HG02852 (cell line): ENCODE data around the gene SUPT4H1.

Experiments
- ATAC-seq: cut with Tn5 transposase; IDR thresholded peaks from one replicate; pipeline ENCODE4 v1.9.1; 2021; ENCODE audit warnings: mild to moderate bottlenecking, moderate library complexity; ENCODE audit not compliant: unreplicated experiment

The SUPT4H1 gene

DNA sequence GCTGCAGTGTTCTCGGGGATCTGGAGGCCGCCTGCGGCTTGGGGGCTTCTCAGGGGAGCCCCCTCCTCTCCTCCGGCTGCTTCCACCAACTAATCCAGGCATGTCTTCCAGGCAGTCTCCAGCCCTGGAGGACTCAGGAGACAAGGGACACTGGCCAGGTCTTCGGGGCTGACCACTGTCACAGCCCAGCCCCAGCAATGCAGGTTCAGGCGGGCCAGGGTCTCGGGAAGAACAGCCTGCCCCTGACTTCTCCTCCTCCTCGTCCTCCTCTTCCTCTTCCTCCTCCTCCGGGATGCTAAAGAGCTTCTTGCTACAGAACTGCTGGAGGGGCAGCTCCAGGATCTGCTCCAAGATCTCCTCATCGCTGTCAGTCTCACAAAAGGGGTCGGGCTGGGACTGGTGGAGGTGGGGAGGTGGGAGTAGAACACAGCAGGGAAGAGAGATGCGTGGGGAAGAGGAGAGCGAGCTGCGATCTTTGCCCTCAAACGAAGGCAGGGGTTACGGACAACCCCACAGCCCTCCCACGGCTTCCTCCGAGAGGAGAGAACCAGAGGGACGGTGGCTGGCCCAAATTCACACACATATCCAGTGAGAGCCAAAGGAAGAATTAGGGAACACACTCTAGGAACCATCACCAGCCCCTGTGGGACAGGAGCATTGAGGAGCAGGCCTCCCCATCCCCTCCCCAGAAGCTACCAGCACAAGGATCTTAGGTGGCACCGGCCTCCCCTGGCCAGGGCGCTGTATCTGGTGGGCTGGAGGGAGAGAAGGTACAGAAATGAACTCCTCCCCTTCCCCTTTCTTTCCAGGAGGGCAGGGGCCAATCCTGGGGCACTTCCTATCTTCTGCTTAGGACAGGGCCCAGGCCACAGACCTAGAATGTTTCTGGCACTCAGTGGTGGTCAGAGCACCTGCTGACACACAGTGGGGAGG is 42.8 kb downstream of the SUPT4H1 start:
- ATAC-seq: no peak

DNA sequence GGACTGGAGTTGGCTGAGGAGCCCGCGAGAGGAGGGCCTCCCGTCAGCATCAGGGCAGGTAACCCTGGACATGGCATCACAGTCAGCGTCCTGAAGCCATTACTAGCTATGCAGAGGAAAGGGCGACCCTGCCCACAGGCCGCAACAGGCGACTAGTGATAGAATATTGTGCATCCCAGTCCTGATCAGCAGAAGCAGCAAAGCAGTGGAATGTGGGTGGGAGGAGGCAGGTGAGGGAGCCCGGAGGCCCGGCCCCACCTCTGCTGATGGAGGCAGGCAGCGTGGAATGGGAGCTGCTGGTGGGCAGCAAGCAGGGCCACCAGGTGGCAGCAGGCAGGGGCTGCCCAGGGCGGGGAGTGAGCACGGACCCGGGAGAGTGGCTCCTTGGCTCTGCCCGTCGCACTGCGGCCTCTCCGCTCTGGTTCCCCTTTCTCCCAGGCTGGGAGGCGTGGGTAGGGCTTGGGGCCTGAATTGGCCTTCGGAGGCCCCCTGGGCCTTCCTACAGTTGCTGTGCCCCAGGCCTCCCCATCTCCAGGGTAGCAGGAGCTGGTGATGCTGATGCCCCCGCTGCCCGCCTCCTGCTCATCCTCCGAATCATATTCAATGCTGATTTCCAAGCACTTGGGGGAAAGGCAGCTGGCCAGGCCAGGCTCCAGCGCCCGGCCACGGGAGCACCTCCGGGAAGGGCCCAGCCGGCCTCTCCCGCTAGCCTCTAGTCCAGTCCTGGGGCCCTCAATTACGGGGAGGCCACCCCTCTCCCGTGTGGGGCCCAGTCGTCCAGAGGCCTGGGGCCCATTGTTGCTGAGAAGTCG is 43.6 kb downstream of the SUPT4H1 start:
- ATAC-seq: no peak

DNA sequence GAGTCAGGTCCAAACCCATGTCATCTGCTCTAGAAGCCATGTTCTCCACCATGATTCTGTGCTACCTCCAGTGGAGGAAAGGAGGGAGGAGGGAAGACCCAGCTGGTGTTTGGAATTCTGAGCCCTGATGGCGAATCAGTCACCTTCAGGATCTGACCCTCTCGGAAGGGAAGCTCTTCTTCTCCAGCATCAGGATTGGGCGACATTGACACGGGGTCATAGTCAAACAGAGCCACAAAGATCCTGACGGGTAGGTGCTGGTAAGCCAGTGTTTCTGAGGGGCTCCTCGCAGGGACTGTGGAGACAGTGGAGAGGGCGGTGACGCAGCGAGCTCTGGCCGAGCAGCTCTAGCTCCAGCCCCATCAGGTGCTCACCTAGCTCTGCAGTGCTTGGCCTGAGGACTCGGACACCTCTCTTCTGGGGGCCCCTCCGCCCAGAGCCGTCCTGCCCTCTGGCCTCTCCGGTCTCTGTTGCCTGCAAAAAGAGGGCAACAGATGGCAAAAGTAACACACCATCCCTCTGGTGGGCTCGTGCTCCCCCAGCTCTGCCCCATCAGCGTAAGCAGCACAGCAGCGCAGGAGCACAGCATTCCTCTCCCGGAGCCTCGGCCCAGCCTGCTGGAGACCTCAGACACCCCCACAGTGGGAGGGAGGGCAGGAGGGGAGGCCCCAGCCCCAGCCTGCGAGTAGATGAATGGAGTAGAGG is 44.4 kb downstream of the SUPT4H1 start:
- no peak for ATAC-seq

DNA sequence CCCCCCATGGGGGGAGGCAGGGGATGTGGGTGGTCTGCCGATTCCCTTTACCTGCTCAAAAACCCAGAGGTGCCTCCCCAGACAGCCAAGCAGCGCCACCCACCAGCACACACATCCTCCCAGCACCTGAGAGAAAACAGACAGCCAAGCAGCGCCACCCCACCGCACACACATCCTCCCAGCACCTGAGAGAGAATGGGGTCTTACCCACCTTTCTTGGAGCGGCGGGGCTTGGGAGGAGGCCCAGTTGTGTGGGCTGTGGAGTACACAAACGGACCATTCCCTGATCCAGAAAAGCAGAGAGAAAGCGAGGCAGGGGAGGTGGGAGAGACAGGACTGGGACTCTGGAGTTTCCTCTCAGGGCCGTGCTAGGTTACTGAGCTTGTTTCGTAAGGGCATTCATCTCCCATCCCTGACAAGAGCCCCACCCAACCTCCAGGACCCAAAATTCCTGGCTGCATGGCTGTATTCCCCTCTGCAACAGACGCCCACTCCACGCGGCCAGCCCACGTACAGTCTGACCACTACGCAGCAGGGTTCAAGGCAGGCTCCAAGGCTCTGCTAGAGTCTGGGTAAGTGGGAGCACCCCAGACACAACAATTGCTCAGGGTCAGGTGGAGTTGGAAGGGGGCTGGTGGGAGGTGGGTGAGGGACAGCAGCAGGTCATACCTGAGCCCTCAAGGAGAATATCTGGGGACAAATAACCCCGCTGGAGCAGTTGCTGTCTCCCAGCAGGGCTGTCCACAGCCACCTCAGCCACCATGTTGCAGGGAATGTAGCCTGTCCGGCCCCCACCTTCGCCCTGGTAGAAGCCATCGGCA is 45.7 kb downstream of the SUPT4H1 start:
- ATAC-seq: no peak

DNA sequence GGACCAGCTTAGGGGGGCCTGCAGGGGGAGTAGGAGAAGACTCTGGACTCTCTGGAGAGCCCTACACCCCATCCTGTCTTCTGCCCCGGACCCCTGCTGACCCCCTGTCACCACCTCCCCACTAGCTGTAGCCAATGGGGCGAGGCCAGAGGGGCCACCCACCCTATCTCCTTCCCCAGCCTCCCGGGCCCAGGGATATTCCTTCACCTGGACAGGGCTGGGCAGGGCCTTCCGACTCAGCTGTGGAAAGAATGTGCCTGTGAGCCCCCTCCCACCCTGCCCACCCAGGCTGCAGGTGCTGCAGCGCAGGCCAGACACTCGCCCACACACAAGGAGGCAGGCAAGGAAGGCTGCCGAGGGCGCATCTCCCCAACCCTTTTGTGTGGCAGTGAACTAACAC is 46.4 kb downstream of the SUPT4H1 start:
- ATAC-seq: no peak

DNA sequence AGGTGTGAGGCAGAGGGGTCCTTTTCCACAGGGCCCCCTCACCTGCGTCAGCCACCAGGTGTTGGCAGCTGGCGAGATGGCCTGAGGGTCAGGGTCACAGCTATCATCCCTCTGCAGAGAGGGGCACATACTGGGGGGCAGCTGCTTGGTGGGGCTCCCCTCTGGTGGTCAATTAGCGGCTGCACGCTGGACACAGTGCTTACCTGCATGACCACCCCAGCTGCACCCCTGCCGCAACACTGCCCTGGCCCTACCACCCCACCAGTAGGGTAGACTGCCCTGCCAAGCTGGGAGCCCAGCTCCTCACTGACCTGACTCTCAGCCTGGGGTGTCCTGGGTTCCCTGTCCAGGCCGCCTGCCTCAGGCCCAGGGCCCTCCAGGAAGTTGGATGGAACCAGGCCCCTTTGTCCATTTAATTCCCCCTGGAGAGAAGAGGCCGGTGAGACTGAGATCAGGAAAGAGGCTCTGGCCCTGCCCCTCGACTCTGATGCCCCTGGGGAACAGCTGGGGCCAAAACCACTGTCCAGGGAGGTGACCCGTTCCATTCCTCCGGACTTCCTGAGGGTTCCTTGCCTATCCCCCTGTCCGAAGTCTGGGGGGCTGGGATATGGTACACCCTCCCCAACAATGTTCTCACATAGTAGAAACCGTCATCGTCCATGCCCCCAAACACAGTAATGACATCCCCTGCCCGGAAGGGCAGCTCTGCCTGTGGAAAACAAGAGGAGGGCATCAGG is 47.1 kb downstream of the SUPT4H1 start:
- ATAC-seq: no peak

DNA sequence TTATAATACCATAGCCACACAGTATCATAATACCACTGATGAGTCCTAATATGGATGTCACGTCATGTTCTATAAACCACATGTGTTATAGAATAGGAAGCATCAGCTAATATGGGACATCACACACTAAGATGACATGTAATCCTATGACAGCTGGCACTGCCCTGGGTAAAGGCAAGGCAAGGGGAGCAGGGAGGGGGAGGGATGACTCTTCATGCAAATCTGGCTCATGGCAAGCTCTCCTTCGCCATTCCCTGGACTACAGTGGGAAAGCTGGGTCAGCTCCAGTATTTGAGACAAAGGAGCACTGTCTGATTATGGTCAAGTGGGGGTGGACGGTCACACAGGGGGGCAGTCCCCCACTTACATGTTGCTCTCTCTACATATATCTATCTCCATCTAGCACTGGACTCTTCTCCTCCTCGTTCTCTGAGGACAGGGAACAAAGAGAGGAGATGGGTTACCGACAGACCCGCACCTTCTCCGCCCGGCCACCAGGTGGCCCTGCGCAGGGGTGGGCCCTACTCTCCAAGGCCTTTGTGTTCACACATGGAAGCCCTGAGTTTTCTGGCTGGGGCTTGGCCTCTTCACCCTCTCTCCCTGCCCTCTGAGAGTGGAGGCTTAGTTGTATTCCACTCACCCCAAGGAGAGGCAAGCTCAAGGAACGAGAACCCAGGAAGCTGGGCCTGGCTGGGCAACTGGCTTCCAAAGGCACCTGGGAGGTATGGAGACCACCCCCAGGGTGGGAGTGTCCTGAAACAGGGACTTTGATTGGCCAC is 47.8 kb downstream of the SUPT4H1 start:
- ATAC-seq: no peak

DNA sequence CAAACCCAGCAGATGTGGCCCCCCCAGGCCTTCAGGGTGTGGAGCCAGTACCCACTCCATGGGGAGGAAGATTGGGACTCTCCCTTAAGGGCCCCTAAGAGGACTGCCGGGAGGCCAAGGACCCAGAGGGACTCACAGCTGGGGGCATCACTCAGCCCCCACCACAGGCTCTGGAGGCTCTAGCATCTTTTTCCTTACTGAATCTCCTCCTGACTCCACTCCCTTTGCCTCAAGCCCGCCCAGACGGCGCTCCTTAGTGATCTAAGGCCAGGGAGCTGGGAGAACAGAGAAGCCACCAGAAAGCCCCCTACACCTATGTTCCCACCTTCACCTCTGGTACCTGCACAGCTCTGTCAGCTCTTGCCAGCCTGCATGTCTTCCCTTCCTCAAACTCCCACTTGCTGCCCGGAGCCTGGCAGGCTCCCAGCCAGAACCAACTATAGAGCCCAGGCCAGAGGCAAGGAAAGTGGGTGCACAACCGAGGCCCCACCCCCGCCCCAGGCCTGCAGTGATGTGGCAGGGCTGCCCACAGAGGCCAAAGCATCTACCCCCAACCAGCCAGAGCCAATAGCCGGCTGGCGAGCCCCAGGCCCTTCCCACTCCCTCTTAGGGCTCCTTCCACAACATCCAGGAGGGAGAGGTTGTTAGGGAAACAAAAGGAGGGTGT is 48.9 kb downstream of the SUPT4H1 start:
- ATAC-seq: no peak

DNA sequence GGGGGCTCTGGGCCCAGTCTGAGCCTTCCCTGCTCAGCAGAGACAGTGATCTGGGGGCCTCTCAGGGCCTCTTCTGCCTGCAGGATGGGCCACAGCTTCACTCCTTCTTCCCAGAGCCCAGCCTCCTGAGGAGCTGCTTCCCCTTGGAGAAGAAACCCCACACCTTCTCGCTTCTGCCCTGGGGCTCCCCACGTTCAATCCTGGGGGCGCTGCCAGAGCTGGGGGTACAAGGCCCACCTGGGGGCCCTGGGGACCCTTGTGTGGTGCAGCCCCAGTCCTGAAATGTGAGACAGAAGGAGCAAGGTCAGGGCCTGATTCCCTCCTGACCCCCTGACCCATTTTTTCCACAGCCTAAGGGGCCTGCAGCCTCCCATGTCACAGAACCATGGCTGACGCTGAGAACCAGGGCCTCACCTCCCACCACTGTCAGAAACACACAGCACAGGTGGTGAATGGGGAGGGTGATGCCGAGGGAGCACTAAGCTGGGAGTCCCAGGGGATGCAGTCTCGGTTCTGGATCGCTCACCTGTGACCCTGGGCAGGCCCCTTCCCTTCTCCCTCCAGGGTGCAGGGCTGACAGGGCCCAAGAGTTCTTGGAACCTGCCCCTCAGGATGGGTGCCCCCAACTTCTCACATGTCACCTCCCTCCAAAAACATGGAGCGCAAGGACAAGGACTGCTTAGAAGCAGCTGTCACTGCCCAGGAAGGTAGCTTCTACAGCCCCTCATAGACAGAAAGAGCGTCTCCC is 49.7 kb downstream of the SUPT4H1 start:
- no peak for ATAC-seq

DNA sequence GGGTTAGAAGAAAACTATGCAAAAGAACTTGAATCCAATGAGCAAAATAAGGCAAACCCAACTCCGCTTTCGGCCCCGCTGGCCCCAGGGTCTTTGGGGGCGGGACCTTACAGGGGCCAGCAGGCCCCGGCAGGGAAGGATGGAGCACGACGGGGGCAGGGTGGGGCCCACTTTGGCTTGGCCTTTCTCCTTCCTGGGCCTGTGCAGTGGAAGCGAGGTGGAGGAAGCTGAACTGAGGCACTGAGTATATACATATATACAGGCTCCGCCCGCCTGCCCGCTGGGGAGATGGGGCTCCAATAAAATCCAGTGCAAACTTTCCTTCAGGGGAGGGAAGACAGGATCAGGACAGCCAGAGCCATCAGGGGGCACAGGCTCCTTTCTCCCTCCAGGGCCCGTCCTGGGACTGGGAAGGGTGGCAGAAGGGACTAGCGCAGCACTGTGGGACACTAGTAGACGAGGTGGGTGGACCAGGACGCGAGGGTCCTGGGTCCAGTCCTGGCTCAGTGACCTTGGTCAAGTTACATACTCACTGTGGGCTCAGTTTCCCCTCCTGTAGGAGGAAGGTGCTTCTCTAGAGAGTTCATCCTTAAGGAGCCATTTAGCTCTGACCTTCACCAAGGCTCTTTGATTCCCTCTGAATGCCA is 50.4 kb downstream of the SUPT4H1 start:
- no peak for ATAC-seq

DNA sequence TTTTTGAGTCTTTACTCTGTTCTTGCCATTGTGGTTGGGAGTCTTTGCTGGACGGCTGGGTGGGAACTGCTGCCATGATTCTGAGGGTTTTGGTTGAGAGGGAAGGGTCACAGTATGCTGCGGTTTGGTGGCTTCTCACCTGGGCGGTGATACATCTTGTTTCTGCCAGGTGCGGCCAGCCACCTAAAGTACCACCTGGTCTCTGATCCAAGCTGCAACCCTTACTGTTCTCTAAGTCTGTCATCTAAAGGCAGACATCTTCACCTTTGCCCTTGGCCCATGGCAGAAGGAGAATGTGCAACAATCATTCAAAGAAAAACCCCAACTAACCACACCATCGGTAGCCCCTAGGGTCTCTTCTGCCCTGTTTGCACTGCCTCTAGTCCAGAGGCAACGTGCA is 51.7 kb downstream of the SUPT4H1 start:
- ATAC-seq: no peak
